Loucy (cell line): ENCODE data around the gene ACSF2.

Source experiments
- H2AFZ ChIP-seq: fragments of 200-600 bp; sonication (generic); 2 replicates; pipeline ENCODE4 v1.6.0; 2016; ENCODE audit warnings: antibody characterized with exemption, mild to moderate bottlenecking, low read length, moderate library complexity
- H3F3A ChIP-seq: fragments of 200-600 bp; 2 replicates; pipeline ENCODE4 v1.6.0; 2016; ENCODE audit warnings: antibody characterized with exemption, low read depth, mild to moderate bottlenecking
- H3K27me3 ChIP-seq: fragments of 200-600 bp; sonication (generic); 2 replicates; pipeline ENCODE4 v1.6.1; 2014; ENCODE audit warnings: low read length, mild to moderate bottlenecking; ENCODE audit not compliant: insufficient read depth, poor library complexity, severe bottlenecking
- H3K36me3 ChIP-seq: fragments of 200-600 bp; sonication (generic); 2 replicates; pipeline ENCODE4 v1.6.1; 2016; ENCODE audit warnings: low read length; ENCODE audit not compliant: insufficient read depth
- H3K4me1 ChIP-seq: fragments of 200-600 bp; sonication (generic); 2 replicates; pipeline ENCODE4 v1.5.1; 2014; ENCODE audit warnings: low read length, mild to moderate bottlenecking; ENCODE audit not compliant: insufficient read depth, poor library complexity, severe bottlenecking
- H3K4me2 ChIP-seq: fragments of 200-600 bp; sonication (generic); 2 replicates; pipeline ENCODE4 v1.6.0; 2014; ENCODE audit warnings: antibody characterized with exemption, low read length, low read depth, mild to moderate bottlenecking; ENCODE audit not compliant: poor library complexity, severe bottlenecking
- H3K4me3 ChIP-seq: fragments of 200-600 bp; sonication (generic); 2 replicates; pipeline ENCODE4 v1.5.1; 2014; ENCODE audit warnings: low read length, mild to moderate bottlenecking, mixed read lengths; ENCODE audit not compliant: poor library complexity, severe bottlenecking
- H3K79me2 ChIP-seq: fragments of 200-600 bp; sonication (generic); 2 replicates; pipeline ENCODE4 v1.6.1; 2014; ENCODE audit warnings: low read length; ENCODE audit not compliant: insufficient read depth
- H3K9ac ChIP-seq: fragments of 200-600 bp; sonication (generic); 2 replicates; pipeline ENCODE4 v1.6.0; 2014; ENCODE audit warnings: mild to moderate bottlenecking, low read depth, low read length, moderate library complexity; ENCODE audit not compliant: poor library complexity, severe bottlenecking
- H3K9me2 ChIP-seq: fragments of 200-600 bp; sonication (generic); replicated peaks from 2 replicates; pipeline ENCODE4 v1.6.1; 2016; ENCODE audit warnings: low read depth, low read length, mixed read lengths
- H3K9me3 ChIP-seq: fragments of 200-600 bp; sonication (generic); 2 replicates; pipeline ENCODE4 v1.6.1; 2014; ENCODE audit warnings: mild to moderate bottlenecking, antibody characterized with exemption, low read length, low read depth; ENCODE audit not compliant: insufficient read depth
- H4K20me1 ChIP-seq: fragments of 200-600 bp; sonication (generic); 2 replicates; pipeline ENCODE4 v1.6.0; 2014; ENCODE audit warnings: antibody characterized with exemption, low read length, mild to moderate bottlenecking; ENCODE audit not compliant: insufficient read depth, poor library complexity, severe bottlenecking
- CTCF ChIP-seq: fragments of 200-600 bp; sonication (generic); conservative IDR thresholded peaks from 2 replicates; pipeline ENCODE4 v1.5.1; 2014; ENCODE audit warnings: mild to moderate bottlenecking, antibody characterized with exemption, low read length
- EZH2phosphoT487 ChIP-seq: fragments of 200-600 bp; IDR thresholded peaks from 2 replicates; pipeline ENCODE4 v1.6.1; 2018; ENCODE audit warnings: antibody characterized with exemption, mild to moderate bottlenecking, moderate library complexity, borderline replicate concordance

ACSF2 gene

DNA sequence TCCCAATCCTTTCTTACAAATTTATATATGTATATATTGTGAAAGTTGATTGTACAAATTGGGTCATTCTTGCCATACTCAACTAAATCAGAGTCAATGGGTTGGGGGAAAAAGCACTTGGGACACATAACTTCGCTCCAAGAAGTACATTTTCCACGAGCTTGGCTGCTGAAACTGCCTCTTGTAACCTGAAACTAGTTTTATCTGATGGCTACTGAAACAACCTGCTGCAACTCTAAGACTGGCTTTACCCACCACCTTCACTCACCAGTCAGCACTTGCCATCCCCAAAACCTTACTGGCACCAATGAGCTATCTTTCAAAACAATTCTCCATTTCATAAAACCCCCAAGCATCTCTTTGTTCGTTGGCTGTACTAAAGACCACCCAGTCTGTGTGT lies 67.7 kb downstream of the ACSF2 start:
- Histone ChIP-seq H3F3A (no peaks in the 10 kb centered on the region), H3K4me1 (no peaks in the 10 kb centered on the region), H4K20me1 (no peaks in the 10 kb centered on the region), H3K4me2 (no peak overlapping the region), H3K27me3 (no peaks in the 10 kb centered on the region), H3K9ac (no peak overlapping the region), H3K9me2 (no peaks in the 10 kb centered on the region), H3K36me3 (no peaks in the 10 kb centered on the region), H2AFZ (no peak overlapping the region), H3K4me3 (no peak overlapping the region), H3K9me3 (no peaks in the 10 kb centered on the region), H3K79me2 (no peaks in the 10 kb centered on the region)
- TF ChIP-seq EZH2phosphoT487 (no peak), CTCF (no peak)

DNA sequence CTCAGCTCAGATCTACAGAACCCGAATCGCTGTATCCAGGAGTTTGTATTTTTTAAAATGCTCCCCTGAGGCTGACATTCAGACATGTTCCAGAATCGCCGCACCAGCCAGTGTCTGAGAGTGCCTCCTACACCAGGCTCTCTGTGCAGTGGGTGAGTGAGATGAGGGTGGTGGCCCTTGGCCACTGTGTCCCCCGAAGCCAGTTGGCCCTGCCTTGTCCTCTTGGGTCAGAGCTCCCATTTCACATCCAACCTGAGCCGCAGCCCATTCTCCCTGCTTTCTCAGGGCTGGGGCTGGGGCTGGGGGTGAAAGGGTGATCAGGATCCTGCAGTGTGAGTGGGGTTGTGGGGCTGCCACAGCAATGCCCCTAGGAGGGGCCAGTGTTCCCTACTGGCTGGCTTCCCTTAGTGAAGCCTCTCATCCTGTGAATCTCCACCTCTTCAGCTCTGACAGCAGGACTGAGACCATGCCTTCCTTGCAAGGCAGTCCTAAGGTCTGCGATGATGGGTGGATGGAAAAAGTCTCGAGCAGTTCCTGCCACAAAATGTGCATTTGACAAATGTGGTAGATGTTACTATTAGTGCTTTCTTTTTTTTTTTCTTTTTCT lies 69.3 kb downstream of the ACSF2 start:
- Histone ChIP-seq H3K27me3 (no peaks in the 10 kb centered on the region), H3K9ac (no peak overlapping the region), H3K4me3 (no peak overlapping the region), H3K36me3 (no peaks in the 10 kb centered on the region), H3K9me2 (no peaks in the 10 kb centered on the region), H2AFZ (no peak overlapping the region), H3K4me2 (no peak overlapping the region), H3K9me3 (no peaks in the 10 kb centered on the region), H3K4me1 (no peaks in the 10 kb centered on the region), H3F3A (no peaks in the 10 kb centered on the region), H4K20me1 (no peaks in the 10 kb centered on the region), H3K79me2 (no peaks in the 10 kb centered on the region)
- TF ChIP-seq EZH2phosphoT487 (no peak), CTCF (no peak)

DNA sequence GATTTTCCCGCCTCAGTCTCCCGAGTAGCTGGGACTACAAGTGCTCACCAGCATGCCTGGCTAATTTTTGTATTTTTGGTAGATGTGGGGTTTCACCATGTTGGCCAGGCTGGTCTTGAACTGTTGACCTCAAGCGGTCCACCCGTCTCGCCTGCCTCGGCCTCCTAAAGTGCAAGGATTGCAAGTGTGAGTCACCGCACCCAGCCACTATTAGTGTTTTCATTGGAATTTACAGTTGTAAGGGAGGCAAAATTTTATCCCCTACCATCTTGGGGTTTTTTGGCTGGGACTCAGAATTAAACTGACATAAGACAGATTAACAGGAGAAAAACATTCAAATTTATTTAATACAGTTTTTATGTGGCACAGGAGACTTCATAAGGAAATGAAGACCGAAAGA lies 69.9 kb downstream of the ACSF2 start:
- no peak overlapping the region for H3K4me3 ChIP-seq
- no peaks in the 10 kb centered on the region for H3K36me3 ChIP-seq
- no peaks in the 10 kb centered on the region for H3K9me2 ChIP-seq
- no peaks in the 10 kb centered on the region for H3K27me3 ChIP-seq
- H3F3A ChIP-seq, result no peaks in the 10 kb centered on the region
- H4K20me1 ChIP-seq, result no peaks in the 10 kb centered on the region
- H3K4me1 ChIP-seq, result no peaks in the 10 kb centered on the region
- H3K79me2 ChIP-seq, result no peaks in the 10 kb centered on the region
- H3K9ac ChIP-seq, result no peak overlapping the region
- H3K9me3 ChIP-seq, result no peaks in the 10 kb centered on the region
- TF ChIP-seq EZH2phosphoT487 (no peak), CTCF (no peak)
- no peak overlapping the region for H3K4me2 ChIP-seq
- H2AFZ ChIP-seq, result no peak overlapping the region
